Thymus (tissue), 14 donors: ENCODE results near the gene PYGO1. TPM values are rescaled to one million over a fixed set of nuclear protein-coding genes. Genes with fewer than 3 reads are reported as not detected.

ENCODE experiments used
- DNase-seq, 9 donors: peaks; one replicate each; pipeline ENCODE4 v3.0.0-alpha.2; 2013; ENCODE audit warnings: low spot score in 9 of 9, low read depth in 6 of 9, missing footprints in 1 of 9
- H3K27ac ChIP-seq, 2 donors: one replicate each; pipeline ENCODE4 v1.5.1; 2013; ENCODE audit warnings: control low read depth in 1 of 2, low read depth in 1 of 2, low read length in 1 of 2, mild to moderate bottlenecking in 1 of 2, moderate library complexity in 1 of 2
- H3K27me3 ChIP-seq, 2 donors: one replicate each; pipeline ENCODE4 v1.5.1; 2013; ENCODE audit warnings: low read length in 1 of 2; ENCODE audit not compliant: control insufficient read depth in 2 of 2, insufficient read depth in 1 of 2
- H3K36me3 ChIP-seq, 2 donors: one replicate each; pipeline ENCODE4 v1.5.1; 2013; ENCODE audit warnings: low read length in 1 of 2, mild to moderate bottlenecking in 1 of 2, moderate library complexity in 1 of 2; ENCODE audit not compliant: control insufficient read depth in 2 of 2, insufficient read depth in 2 of 2
- H3K4me1 ChIP-seq, 2 donors: one replicate each; pipeline ENCODE4 v1.5.1; 2013; ENCODE audit warnings: low read length in 2 of 2; ENCODE audit not compliant: control insufficient read depth in 2 of 2, insufficient read depth in 2 of 2
- H3K4me3 ChIP-seq, 2 donors: one replicate each; pipeline ENCODE4 v1.5.1; 2013; ENCODE audit warnings: low read length in 2 of 2, control low read depth in 1 of 2, mild to moderate bottlenecking in 1 of 2
- H3K9me3 ChIP-seq, 2 donors: one replicate each; pipeline ENCODE4 v1.5.1; 2013; ENCODE audit warnings: low read length in 1 of 2, mild to moderate bottlenecking in 1 of 2; ENCODE audit not compliant: control insufficient read depth in 2 of 2, insufficient read depth in 1 of 2
- whole genome bisulfite sequencing: extraction: QIAGEN DNeasy Blood & Tissue Kit; methylation state at CpG from one replicate; pipeline ENCODE4 v1.1.7; 2013; 5-methylcytosine and 5-hydroxymethylcytosine counted together
- long read RNA-seq, 10 donors: transcript quantifications; one replicate each; lab custom pipeline, GENCODE V29; 2026
- polyA plus RNA-seq: library from polyadenylated mRNA; stranded (reverse); fragments of 200-250 nt; gene quantifications from one replicate; pipeline ENCODE4 v1.2.3, GENCODE V29; 2013
- total RNA-seq: library from RNA; stranded (reverse); fragments of 120-200 nt; gene quantifications from one replicate; pipeline ENCODE4 v1.2.4, GENCODE V29; 2013
- donor health status: healthy.

The PYGO1 gene, protein sequence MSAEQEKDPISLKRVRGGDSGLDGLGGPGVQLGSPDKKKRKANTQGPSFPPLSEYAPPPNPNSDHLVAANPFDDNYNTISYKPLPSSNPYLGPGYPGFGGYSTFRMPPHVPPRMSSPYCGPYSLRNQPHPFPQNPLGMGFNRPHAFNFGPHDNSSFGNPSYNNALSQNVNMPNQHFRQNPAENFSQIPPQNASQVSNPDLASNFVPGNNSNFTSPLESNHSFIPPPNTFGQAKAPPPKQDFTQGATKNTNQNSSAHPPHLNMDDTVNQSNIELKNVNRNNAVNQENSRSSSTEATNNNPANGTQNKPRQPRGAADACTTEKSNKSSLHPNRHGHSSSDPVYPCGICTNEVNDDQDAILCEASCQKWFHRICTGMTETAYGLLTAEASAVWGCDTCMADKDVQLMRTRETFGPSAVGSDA
- 0.71 TPM for total RNA-seq
- 0.62 TPM for polyA plus RNA-seq
- long read RNA-seq, donor 1, result 0 reads
- long read RNA-seq, donor 2, result 0 reads
- long read RNA-seq, donor 3, partial matches to known transcripts, result 0 of 1 reads
- long read RNA-seq, donor 3, other reads (novel, unspliced or antisense), result 0 of 1 reads
- long read RNA-seq, donor 4, result 0 reads
- long read RNA-seq, donor 5, partial matches to known transcripts, result 0 of 1 reads
- long read RNA-seq, donor 5, other reads (novel, unspliced or antisense), result 0 of 1 reads
- long read RNA-seq, donor 6, result 0 reads
- long read RNA-seq, donor 7, result 0 reads
- long read RNA-seq, donor 8, result 0 reads
- long read RNA-seq, donor 9, partial matches to known transcripts, result 0 of 1 reads
- long read RNA-seq, donor 9, other reads (novel, unspliced or antisense), result 0 of 1 reads
- long read RNA-seq, donor 10, partial matches to known transcripts, result 0 of 2 reads
- long read RNA-seq, donor 10, other reads (novel, unspliced or antisense), result 0 of 2 reads

GRCh38 chr15:55588070-55588814 is at the start of gene PYGO1:
PYGO1 (minus strand) TSS chr15:55588345; CDS start chr15:55587883, 462 bp downstream.
- Histone ChIP-seq H3K27me3 (peaks cover 34 to 55% of the 10 kb centered on the region in 2 donors), H3K27ac (no peak within 1 kb of the TSS), H3K36me3 (no peaks in the 10 kb centered on the region), H3K4me1 (peaks cover 0 to 5% of the 10 kb centered on the region in 2 donors), H3K9me3 (peaks cover 0 to 3% of the 10 kb centered on the region in 2 donors), H3K4me3 (peak within 1 kb of the TSS; percentile 35 to 54)
- DNase-seq, result peak in 4 of 9 donors; percentile 22 to 60 (median 28)
- WGBS, result under 1% methylated on average over 107 of the region's 107 CpGs

- Histone ChIP-seq H3K36me3 (no peaks in the 10 kb centered on the region), H3K4me1 (no peaks in the 10 kb centered on the region), H3K27ac (no peak overlapping the region), H3K9me3 (no peaks in the 10 kb centered on the region), H3K4me3 (no peak overlapping the region), H3K27me3 (no peaks in the 10 kb centered on the region)
- 97% methylated on average over 3 of the region's 3 CpGs for WGBS
- DNase-seq, result no peak
These were observed 48.9 kb upstream of the PYGO1 start for GRCh38 chr15:55637086-55637485.

DNA sequence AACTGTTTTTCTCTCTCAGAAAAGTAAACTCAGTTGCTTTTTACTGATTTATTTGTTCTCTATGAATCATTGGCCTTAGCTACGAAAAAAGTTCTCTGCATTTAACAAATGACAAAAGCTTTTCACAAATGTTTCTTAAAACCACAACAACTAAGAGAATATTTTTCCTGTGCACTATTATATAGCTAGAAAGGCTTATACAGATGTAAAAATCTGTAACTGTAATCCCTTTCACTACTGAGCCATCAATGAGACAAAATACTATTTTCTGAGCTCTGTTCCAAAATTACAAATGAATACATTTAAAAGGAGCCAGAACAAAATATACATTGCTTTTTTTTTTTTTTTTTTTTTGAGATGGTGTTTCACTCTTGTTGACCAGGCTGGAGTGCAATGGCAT is 45.6 kb upstream of the PYGO1 start:
- 90% methylated on average over 1 of the region's 1 CpG for WGBS
- DNase-seq, result no peak
- no peaks in the 10 kb centered on the region for H3K4me1 ChIP-seq

GRCh38 chr15:55632434-55632833 is 44.3 kb upstream of the PYGO1 start:
- H3K4me3 ChIP-seq, result no peak overlapping the region
- 96% methylated on average over 2 of the region's 2 CpGs for WGBS
- H3K27ac ChIP-seq, result no peak overlapping the region
- H3K27me3 ChIP-seq, result no peaks in the 10 kb centered on the region
- H3K4me1 ChIP-seq, result no peaks in the 10 kb centered on the region
- no peaks in the 10 kb centered on the region for H3K9me3 ChIP-seq
- DNase-seq, result no peak
- no peaks in the 10 kb centered on the region for H3K36me3 ChIP-seq

More for the DNA sequence above, 45.6 kb upstream of the PYGO1 start:
- Histone ChIP-seq H3K36me3 (no peaks in the 10 kb centered on the region), H3K9me3 (no peaks in the 10 kb centered on the region), H3K27ac (no peak overlapping the region), H3K27me3 (no peaks in the 10 kb centered on the region), H3K4me3 (no peak overlapping the region)

GRCh38 chr15:55630858-55631257 is 42.7 kb upstream of the PYGO1 start:
- H3K9me3 ChIP-seq, result no peaks in the 10 kb centered on the region
- H3K36me3 ChIP-seq, result no peaks in the 10 kb centered on the region
- DNase-seq, result no peak
- no peaks in the 10 kb centered on the region for H3K27me3 ChIP-seq
- no peaks in the 10 kb centered on the region for H3K4me1 ChIP-seq
- 93% methylated on average over 3 of the region's 3 CpGs for WGBS
- H3K27ac ChIP-seq, result no peak overlapping the region
- no peak overlapping the region for H3K4me3 ChIP-seq

DNA sequence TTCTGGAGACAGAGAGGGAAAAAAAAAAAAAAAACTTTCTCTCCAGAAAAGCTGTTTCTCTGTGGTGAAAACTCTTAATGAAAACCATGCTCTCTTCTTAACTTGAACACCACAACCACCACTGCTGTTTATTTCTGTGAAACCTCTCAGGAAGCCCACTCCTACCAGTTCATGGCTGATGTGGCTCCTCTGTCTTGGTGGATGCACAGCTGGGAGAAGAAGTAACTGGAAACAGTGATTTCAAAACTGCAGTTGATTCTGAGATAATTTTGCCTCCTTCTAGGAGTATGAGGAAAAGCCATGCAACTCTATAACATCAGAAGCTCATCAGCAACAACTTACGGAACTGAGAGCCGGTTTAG is 40.2 kb upstream of the PYGO1 start:
- H3K4me1 ChIP-seq, result no peaks in the 10 kb centered on the region
- no peak overlapping the region for H3K4me3 ChIP-seq
- 97% methylated on average over 2 of the region's 2 CpGs for whole genome bisulfite sequencing
- no peaks in the 10 kb centered on the region for H3K27me3 ChIP-seq
- no peaks in the 10 kb centered on the region for H3K36me3 ChIP-seq
- no peak for DNase-seq
- H3K27ac ChIP-seq, result no peak overlapping the region
- H3K9me3 ChIP-seq, result no peaks in the 10 kb centered on the region

- 93% methylated on average over 7 of the region's 7 CpGs for WGBS
- H3K27me3 ChIP-seq, result no peaks in the 10 kb centered on the region
- no peaks in the 10 kb centered on the region for H3K36me3 ChIP-seq
- no peak for DNase-seq
- H3K9me3 ChIP-seq, result no peaks in the 10 kb centered on the region
- no peak overlapping the region for H3K27ac ChIP-seq
- no peak overlapping the region for H3K4me3 ChIP-seq
- no peaks in the 10 kb centered on the region for H3K4me1 ChIP-seq
These were observed 39.7 kb upstream of the PYGO1 start for GRCh38 chr15:55627730-55628368.

DNA sequence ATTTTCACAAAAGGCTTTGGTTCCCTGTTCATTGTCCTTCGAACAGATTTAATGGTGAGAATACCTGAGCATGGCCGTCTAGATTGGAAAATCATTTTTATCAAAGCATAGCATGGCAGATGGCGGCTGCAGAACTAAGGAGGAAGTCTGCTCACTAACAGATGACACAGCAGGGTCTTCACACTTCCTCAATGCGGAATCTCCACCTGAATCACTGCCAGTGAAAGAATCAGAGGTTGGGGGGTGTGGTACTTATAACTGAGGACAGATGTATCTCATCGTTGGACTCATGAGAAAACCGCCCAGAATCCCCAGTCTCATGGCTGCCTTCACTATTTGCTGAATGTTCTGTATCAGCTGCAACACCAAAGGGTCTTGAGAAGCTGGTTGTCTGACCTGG is 31.6 kb upstream of the PYGO1 start:
- H3K4me3 ChIP-seq, result no peak overlapping the region
- WGBS, result 64% methylated on average over 6 of the region's 6 CpGs
- H3K27me3 ChIP-seq, result no peaks in the 10 kb centered on the region
- no peak for DNase-seq
- no peaks in the 10 kb centered on the region for H3K4me1 ChIP-seq
- H3K9me3 ChIP-seq, result no peaks in the 10 kb centered on the region
- no peak overlapping the region for H3K27ac ChIP-seq
- no peaks in the 10 kb centered on the region for H3K36me3 ChIP-seq
